Measurements from ENCODE around the gene USF3. TPM values are rescaled to one million over a fixed set of nuclear protein-coding genes. Genes with fewer than 3 reads are reported as not detected.

Gene USF3
- total and polyA plus RNA-seq, 2 of the 8 experiments (the other 6 are each of a cell fraction or from before 2014, with no cell fraction given), result 9.6 to 18.5 TPM

GRCh38 chr3:113695431-113695785, 1.0 kb downstream of the USF3 start (continued):
- TF ChIP-seq CHD7 (IDR thresholded peaks at IDR 0.05; ENCODE audit: insufficient replicate concordance, low read length) (no peak), KDM5A (IDR thresholded peaks at IDR 0.05; ENCODE audit: low read length) (no peak), FOSL1 (IDR thresholded peaks at IDR 0.05; ENCODE audit: insufficient read depth, low read depth, low read length) (no peak), YY1 (IDR thresholded peaks at IDR 0.05; ENCODE audit: low read depth, low read length) (no peak), MAFK (IDR thresholded peaks at IDR 0.05; ENCODE audit: low read depth, low read length) (no peak), TCF12 (IDR thresholded peaks at IDR 0.05; ENCODE audit: low read depth, low read length) (no peak)

All from H1 (cell line).